Loucy (cell line): ENCODE results near the gene HCFC1.

Source experiments
- H2AFZ ChIP-seq: fragments of 200-600 bp; sonication (generic); 2 replicates; pipeline ENCODE4 v1.6.0; 2016; ENCODE audit warnings: antibody characterized with exemption, mild to moderate bottlenecking, low read length, moderate library complexity
- H3F3A ChIP-seq: fragments of 200-600 bp; 2 replicates; pipeline ENCODE4 v1.6.0; 2016; ENCODE audit warnings: antibody characterized with exemption, low read depth, mild to moderate bottlenecking
- H3K27me3 ChIP-seq: fragments of 200-600 bp; sonication (generic); 2 replicates; pipeline ENCODE4 v1.6.1; 2014; ENCODE audit warnings: low read length, mild to moderate bottlenecking; ENCODE audit not compliant: insufficient read depth, poor library complexity, severe bottlenecking
- H3K36me3 ChIP-seq: fragments of 200-600 bp; sonication (generic); 2 replicates; pipeline ENCODE4 v1.6.1; 2016; ENCODE audit warnings: low read length; ENCODE audit not compliant: insufficient read depth
- H3K4me1 ChIP-seq: fragments of 200-600 bp; sonication (generic); 2 replicates; pipeline ENCODE4 v1.5.1; 2014; ENCODE audit warnings: low read length, mild to moderate bottlenecking; ENCODE audit not compliant: insufficient read depth, poor library complexity, severe bottlenecking
- H3K4me2 ChIP-seq: fragments of 200-600 bp; sonication (generic); 2 replicates; pipeline ENCODE4 v1.6.0; 2014; ENCODE audit warnings: antibody characterized with exemption, low read length, low read depth, mild to moderate bottlenecking; ENCODE audit not compliant: poor library complexity, severe bottlenecking
- H3K4me3 ChIP-seq: fragments of 200-600 bp; sonication (generic); 2 replicates; pipeline ENCODE4 v1.5.1; 2014; ENCODE audit warnings: low read length, mild to moderate bottlenecking, mixed read lengths; ENCODE audit not compliant: poor library complexity, severe bottlenecking
- H3K79me2 ChIP-seq: fragments of 200-600 bp; sonication (generic); 2 replicates; pipeline ENCODE4 v1.6.1; 2014; ENCODE audit warnings: low read length; ENCODE audit not compliant: insufficient read depth
- H3K9ac ChIP-seq: fragments of 200-600 bp; sonication (generic); 2 replicates; pipeline ENCODE4 v1.6.0; 2014; ENCODE audit warnings: mild to moderate bottlenecking, low read depth, low read length, moderate library complexity; ENCODE audit not compliant: poor library complexity, severe bottlenecking
- H3K9me2 ChIP-seq: fragments of 200-600 bp; sonication (generic); replicated peaks from 2 replicates; pipeline ENCODE4 v1.6.1; 2016; ENCODE audit warnings: low read depth, low read length, mixed read lengths
- H3K9me3 ChIP-seq: fragments of 200-600 bp; sonication (generic); 2 replicates; pipeline ENCODE4 v1.6.1; 2014; ENCODE audit warnings: mild to moderate bottlenecking, antibody characterized with exemption, low read length, low read depth; ENCODE audit not compliant: insufficient read depth
- H4K20me1 ChIP-seq: fragments of 200-600 bp; sonication (generic); 2 replicates; pipeline ENCODE4 v1.6.0; 2014; ENCODE audit warnings: antibody characterized with exemption, low read length, mild to moderate bottlenecking; ENCODE audit not compliant: insufficient read depth, poor library complexity, severe bottlenecking
- CTCF ChIP-seq: fragments of 200-600 bp; sonication (generic); conservative IDR thresholded peaks from 2 replicates; pipeline ENCODE4 v1.5.1; 2014; ENCODE audit warnings: mild to moderate bottlenecking, antibody characterized with exemption, low read length
- EZH2phosphoT487 ChIP-seq: fragments of 200-600 bp; IDR thresholded peaks from 2 replicates; pipeline ENCODE4 v1.6.1; 2018; ENCODE audit warnings: antibody characterized with exemption, mild to moderate bottlenecking, moderate library complexity, borderline replicate concordance

Gene HCFC1

GRCh38 chrX:153905481-153906095, 66.0 kb downstream of the HCFC1 start:
- Histone ChIP-seq H3K4me2 (no peak overlapping the region), H3K4me3 (no peak overlapping the region), H3F3A (peaks cover 2% of the 10 kb centered on the region; the same call in 1 of the 2 replicates), H2AFZ (no peak overlapping the region), H3K9ac (no peak overlapping the region), H3K27me3 (no peaks in the 10 kb centered on the region), H3K79me2 (no peaks in the 10 kb centered on the region), H3K9me2 (no peaks in the 10 kb centered on the region), H4K20me1 (no peaks in the 10 kb centered on the region), H3K36me3 (no peaks in the 10 kb centered on the region), H3K9me3 (no peaks in the 10 kb centered on the region), H3K4me1 (peaks cover 23% of the 10 kb centered on the region)
- no peak for TF ChIP-seq EZH2phosphoT487
- TF ChIP-seq CTCF, result no peak

GRCh38 chrX:153903991-153904957, 67.3 kb downstream of the HCFC1 start, which contains the start of gene AVPR2:
TSS of gene AVPR2 (plus strand) at chrX:153904673. CDS start at chrX:153905146, 473 bp downstream.
- Histone ChIP-seq H2AFZ (no peak within 1 kb of the TSS), H3K4me3 (no peak within 1 kb of the TSS), H3K4me2 (no peak within 1 kb of the TSS), H3K79me2 (no peaks in the 10 kb centered on the region), H3K9ac (peak within 1 kb of the TSS; percentile 12), H3K9me2 (no peaks in the 10 kb centered on the region), H4K20me1 (no peaks in the 10 kb centered on the region), H3K27me3 (no peaks in the 10 kb centered on the region), H3F3A (peaks cover 3% of the 10 kb centered on the region; the same call in 1 of the 2 replicates), H3K4me1 (peaks cover 26% of the 10 kb centered on the region), H3K9me3 (no peaks in the 10 kb centered on the region), H3K36me3 (no peaks in the 10 kb centered on the region)
- TF ChIP-seq EZH2phosphoT487, result no peak
- no peak for TF ChIP-seq CTCF

GRCh38 chrX:153903238-153903980, 68.2 kb downstream of the HCFC1 start:
- H3K9ac ChIP-seq, result peak overlapping the region; percentile 12
- no peak overlapping the region for H2AFZ ChIP-seq
- H3K36me3 ChIP-seq, result no peaks in the 10 kb centered on the region
- no peaks in the 10 kb centered on the region for H3K27me3 ChIP-seq
- H3K9me3 ChIP-seq, result no peaks in the 10 kb centered on the region
- H3K4me1 ChIP-seq, result peaks cover 26% of the 10 kb centered on the region
- H4K20me1 ChIP-seq, result no peaks in the 10 kb centered on the region
- H3K4me2 ChIP-seq, result no peak overlapping the region
- no peak for TF ChIP-seq EZH2phosphoT487
- TF ChIP-seq CTCF, result no peak
- no peaks in the 10 kb centered on the region for H3K79me2 ChIP-seq
- H3K4me3 ChIP-seq, result no peak overlapping the region
- no peaks in the 10 kb centered on the region for H3K9me2 ChIP-seq
- peaks cover 3% of the 10 kb centered on the region; the same call in 1 of the 2 replicates for H3F3A ChIP-seq
